ENCODE measurements around the gene POU2AF1. TPM values are rescaled to one million over a fixed set of nuclear protein-coding genes. Genes with fewer than 3 reads are reported as not detected.
"Not testable (repeated sequence)": the region's sequence is repeated elsewhere in the genome, so short reads cannot be mapped to it uniquely, and the experiment has no call there.

POU2AF1 gene
- total RNA-seq, 1 donor from 2014 or later: not detected

GRCh38 chr11:111408789-111409727, 30.0 kb upstream of the POU2AF1 start:
- no peak for DNase-seq

GRCh38 chr11:111407652-111408051, 28.6 kb upstream of the POU2AF1 start:
- DNase-seq: no peak

GRCh38 chr11:111406589-111406988, 27.5 kb upstream of the POU2AF1 start:
- DNase-seq: no peak

DNA sequence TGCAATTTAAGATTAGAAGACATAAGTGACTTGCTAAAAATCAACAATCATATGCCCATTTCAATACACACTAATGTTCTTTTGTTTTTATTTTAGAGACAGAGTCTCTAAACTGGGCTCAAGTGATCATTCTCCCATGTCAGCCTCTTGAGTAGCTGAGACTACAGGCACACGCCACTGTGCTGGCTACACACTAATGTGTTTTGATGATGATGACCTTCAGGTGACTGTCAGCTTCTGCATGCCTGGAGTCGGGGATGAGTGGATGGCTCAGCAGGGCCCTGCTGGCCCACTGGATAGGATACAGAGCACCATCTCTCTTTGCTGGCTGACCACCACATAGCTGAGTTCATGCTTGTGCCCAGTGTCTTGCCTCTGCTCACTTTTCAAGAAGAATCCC, 27.0 kb upstream of the POU2AF1 start:
- no peak for DNase-seq

- no peak for DNase-seq
Measured at GRCh38 chr11:111405551-111405950, 26.5 kb upstream of the POU2AF1 start.

- no peak for DNase-seq
Measured at GRCh38 chr11:111403051-111403726, 24.1 kb upstream of the POU2AF1 start.

DNA sequence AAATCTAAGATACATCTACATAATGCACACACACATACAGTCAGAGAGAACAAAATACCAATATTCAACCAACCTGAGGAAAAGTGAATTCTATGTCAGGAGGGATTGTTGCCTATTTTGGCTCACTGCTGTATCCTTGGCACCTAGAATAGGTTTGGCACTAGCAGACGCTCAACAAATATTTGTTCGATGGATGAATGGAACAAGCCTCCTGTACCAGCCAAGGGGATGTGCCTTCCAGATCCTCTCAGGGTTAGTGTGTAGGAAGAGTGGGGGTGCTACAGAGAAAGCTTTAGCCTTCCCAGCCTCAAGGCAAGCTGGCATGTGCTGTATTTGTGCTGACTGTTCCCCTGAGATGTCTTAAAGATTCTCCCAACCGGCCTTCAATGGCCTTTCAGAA, 23.3 kb upstream of the POU2AF1 start:
- no peak for DNase-seq

- DNase-seq: not testable (repeated sequence)
Measured at GRCh38 chr11:111401957-111402356, 22.9 kb upstream of the POU2AF1 start.

DNA sequence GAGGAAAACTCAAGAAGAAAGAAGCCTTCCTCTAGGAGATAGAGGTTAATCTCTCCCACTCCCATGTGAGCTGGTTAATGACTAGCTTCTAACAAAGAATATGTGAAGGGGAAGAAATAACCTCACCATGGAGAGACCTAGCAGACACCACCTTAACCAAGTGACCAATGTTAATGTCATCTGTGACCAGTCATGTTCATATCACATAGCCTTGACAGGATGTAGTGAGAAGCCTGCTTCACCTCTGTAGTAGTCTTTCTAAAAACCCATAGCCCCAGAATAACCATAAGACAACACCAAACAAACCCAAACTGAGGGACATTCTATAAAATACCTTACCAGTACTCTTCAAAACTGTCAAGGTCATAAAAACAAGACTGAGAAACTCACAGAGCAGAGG, 21.5 kb upstream of the POU2AF1 start:
- no peak for DNase-seq

GRCh38 chr11:111399187-111400031, 20.3 kb upstream of the POU2AF1 start:
- DNase-seq: no peak

- DNase-seq: no peak
Measured at GRCh38 chr11:111397034-111397433, 18.0 kb upstream of the POU2AF1 start.

- DNase-seq: no peak
Measured at GRCh38 chr11:111395749-111396148, 16.7 kb upstream of the POU2AF1 start.

GRCh38 chr11:111395081-111395480, 16.0 kb upstream of the POU2AF1 start:
- DNase-seq: no peak

DNA sequence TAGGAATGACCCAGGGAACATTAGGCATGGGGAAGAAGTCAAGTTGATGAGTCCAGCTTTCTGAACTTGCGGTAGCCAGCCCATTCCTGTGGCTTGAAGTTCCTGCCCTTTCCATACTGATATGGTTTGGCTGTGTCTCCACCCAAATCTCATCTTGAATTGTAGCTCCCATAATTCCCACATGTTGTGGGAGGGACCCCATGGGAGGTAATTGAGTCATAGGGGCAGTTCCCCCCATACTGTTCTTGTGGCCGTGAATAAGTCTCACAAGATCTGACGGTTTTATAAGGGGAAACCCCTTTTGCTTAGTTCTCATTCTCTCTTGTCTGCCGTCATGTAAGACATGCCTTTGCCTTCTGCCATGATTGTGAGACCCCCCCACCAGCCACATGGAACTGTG, 15.1 kb upstream of the POU2AF1 start:
- DNase-seq: not testable (repeated sequence)

DNA sequence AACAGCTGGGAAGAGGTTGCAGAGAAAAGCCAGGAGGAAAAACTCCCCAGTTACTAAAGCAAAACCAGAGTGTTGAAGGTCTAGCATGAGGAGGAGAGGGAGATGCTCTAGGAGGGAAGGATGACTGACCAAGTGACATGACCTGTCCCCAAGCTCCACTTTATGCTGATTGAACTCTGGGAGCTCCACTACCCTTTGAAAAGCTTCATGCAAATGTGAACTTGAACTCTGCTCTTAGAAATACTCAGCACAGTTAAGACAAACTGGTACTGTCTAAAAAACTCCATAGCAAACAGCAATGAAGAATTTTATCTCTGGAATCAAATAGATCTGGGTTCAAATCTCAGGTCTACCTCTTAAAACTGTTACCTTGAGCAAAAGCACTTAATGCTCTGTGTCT, 14.5 kb upstream of the POU2AF1 start:
- no peak for DNase-seq

DNA sequence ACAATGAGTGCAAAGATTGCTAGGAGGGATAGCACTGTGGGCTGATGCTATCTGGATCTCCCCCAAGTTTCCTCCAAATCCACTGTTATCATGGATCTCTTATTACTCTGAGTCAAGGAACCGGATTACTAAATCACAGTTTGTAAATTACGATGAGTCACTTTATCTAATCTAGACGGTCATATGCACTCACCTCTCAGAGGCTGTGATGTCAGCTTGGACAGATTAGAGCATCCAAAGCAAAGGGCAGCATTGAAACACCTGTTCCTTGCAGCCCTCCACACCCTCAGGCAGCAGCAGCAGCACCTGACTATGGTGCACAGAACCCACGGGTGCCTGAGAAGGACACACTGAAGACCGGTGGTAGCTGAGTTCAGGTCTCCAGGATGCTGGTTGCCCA, 14.0 kb upstream of the POU2AF1 start:
- DNase-seq: no peak

DNA sequence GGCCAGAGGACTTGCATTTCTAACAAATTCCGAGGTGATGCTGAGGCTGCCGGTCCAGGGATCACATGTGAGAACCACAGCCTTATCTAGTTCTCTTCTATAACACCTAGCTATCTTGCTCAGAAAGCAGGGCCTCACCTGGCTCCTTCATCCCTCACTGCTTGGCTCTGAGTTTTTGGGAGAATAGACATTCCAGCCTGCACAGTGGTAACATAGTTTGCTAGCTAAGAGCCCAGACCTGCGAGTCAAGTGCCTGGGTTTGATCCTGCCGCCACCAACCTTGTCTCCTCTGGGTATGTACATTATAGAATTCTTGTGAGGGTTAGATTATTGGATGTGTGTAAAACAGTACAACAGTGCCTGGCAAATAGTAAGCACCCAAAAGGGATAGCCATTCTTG, 13.5 kb upstream of the POU2AF1 start:
- DNase-seq: no peak

- DNase-seq: no peak
Measured at GRCh38 chr11:111391328-111392124, 12.5 kb upstream of the POU2AF1 start.

GRCh38 chr11:111388842-111389241, 9.8 kb upstream of the POU2AF1 start:
- no peak for DNase-seq

GRCh38 chr11:111388420-111388819, 9.3 kb upstream of the POU2AF1 start:
- DNase-seq: no peak

- no peak for DNase-seq
Measured at GRCh38 chr11:111387363-111387762, 8.3 kb upstream of the POU2AF1 start.

DNA sequence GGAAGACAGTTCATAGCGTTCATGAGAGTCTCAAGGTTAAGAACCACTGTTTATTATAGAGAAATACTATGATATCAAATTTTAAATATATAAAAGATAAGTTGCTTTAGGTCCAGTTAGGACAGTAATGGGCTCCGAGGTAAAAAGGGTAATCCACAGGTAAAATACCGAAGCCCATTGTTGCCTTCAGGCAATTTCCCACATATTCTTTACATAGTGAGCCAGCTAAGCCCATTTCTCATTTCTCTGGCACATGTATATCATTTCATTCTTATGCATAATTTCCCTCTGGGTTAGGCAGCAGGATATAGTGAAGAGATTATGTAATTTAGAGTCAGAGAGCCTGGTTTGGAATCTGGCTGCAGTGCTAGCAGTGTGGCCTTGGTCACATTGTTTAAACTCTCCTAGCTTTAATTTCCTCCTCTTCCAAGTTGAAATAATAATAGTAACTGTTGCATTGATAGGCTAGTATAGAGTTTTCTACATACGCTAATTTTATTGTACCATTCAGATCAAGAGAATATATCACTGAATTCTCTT, 7.6 kb upstream of the POU2AF1 start:
- DNase-seq: no peak
